HepG2 (cell line): ENCODE results near the gene CCBE1. TPM values are rescaled to one million over a fixed set of nuclear protein-coding genes. Genes with fewer than 3 reads are reported as not detected.

Source experiments
- ATAC-seq: fragments of 200-7000 bp; cut with Tn5 transposase; 3 replicates; pipeline ENCODE4 v1.9.1; 2020; ENCODE audit warnings: mild to moderate bottlenecking, moderate library complexity
- BruUV-seq: library from RNA; stranded (reverse); fragments of 400-500 nt; replicated peaks from 2 replicates; lab custom pipeline; 2021; lab: Mats Ljungman, UMichigan
- CTCF ChIA-PET: fragments of 300-600 bp; formaldehyde crosslinking; extraction: SDS; loops from one replicate; lab custom pipeline; 2021; ENCODE audit warnings: low total read pairs, inconsistent platforms, low intra/inter-chr PET ratio; lab: Yijun Ruan, JAX
- POLR2A ChIA-PET: fragments of 350-600 bp; sonication (Branson Sonifier 250); formaldehyde crosslinking; loops from one replicate; lab custom pipeline; 2020; ENCODE audit warnings: antibody characterized with exemption, inconsistent platforms; lab: Yijun Ruan, JAX
- DNase-seq: peaks from one replicate; pipeline ENCODE4 v3.0.0-alpha.2; 2015; ENCODE audit warnings: low spot score
- FAIRE-seq: peaks from 3 replicates; lab custom pipeline; 2011; peaks lifted over from hg19 to GRCh38; lab: Jason Lieb, UNC
- H2AFZ ChIP-seq: one replicate; pipeline ENCODE4 v1.6.1; 2011; ENCODE audit warnings: low read length, inconsistent platforms
- H3K27ac ChIP-seq: fragments of 300-600 bp; 3 replicates; pipeline ENCODE4 v1.8.0; 2011; ENCODE audit warnings: mixed run types, mild to moderate bottlenecking, mixed read lengths, low read length, inconsistent platforms; ENCODE audit not compliant: insufficient read depth; ENCODE audit errors: extremely low read length
- H3K27me3 ChIP-seq, 2 experiments: fragments of 200-600 bp in 1 of 2; 2 replicates in 1 of 2; 3 replicates in 1 of 2; pipeline versions ENCODE4 v1.6.0 to v1.8.0; 2011; ENCODE audit warnings: low read length in 2 of 2, mild to moderate bottlenecking in 2 of 2, moderate library complexity in 2 of 2, inconsistent platforms in 1 of 2; ENCODE audit not compliant: insufficient read depth in 2 of 2, control insufficient read depth in 1 of 2
- H3K36me3 ChIP-seq, 2 experiments: fragments of 200-600 bp in 1 of 2; replicated peaks in 1 of 2; 2 replicates in 1 of 2; 3 replicates in 1 of 2; pipeline versions ENCODE4 v1.5.1 to v1.8.0; 2011; ENCODE audit warnings: low read length in 2 of 2, inconsistent platforms in 1 of 2; ENCODE audit not compliant: insufficient read depth in 2 of 2, control insufficient read depth in 1 of 2
- H3K4me1 ChIP-seq: 2 replicates; pipeline ENCODE4 v1.5.1; 2012; ENCODE audit warnings: low read length, inconsistent platforms; ENCODE audit not compliant: insufficient read depth
- H3K4me2 ChIP-seq: 2 replicates; pipeline ENCODE4 v1.6.0; 2011; ENCODE audit warnings: low read depth, low read length, inconsistent platforms
- H3K4me3 ChIP-seq, 3 experiments: fragments of 200-600 bp in 1 of 3; sonication (generic), shearing (Covaris generic) in 1 of 3; replicated peaks in 1 of 3; 2 replicates each; pipeline ENCODE4 v1.5.1; 2011 to 2016; ENCODE audit warnings: low read length in 3 of 3, inconsistent platforms in 2 of 3, low read depth in 2 of 3, mild to moderate bottlenecking in 2 of 3, control low read depth in 1 of 3, mixed read lengths in 1 of 3; ENCODE audit not compliant: insufficient read depth in 1 of 3
- H3K79me2 ChIP-seq: one replicate; pipeline ENCODE4 v1.6.1; 2011; ENCODE audit warnings: low read length, inconsistent platforms; ENCODE audit not compliant: insufficient read depth
- H3K9ac ChIP-seq: 2 replicates; pipeline ENCODE4 v1.6.0; 2011; ENCODE audit warnings: mild to moderate bottlenecking, low read depth, low read length, inconsistent platforms; ENCODE audit not compliant: insufficient read depth
- H3K9me3 ChIP-seq: 2 replicates; pipeline ENCODE4 v1.5.1; 2012; ENCODE audit warnings: mild to moderate bottlenecking, low read length
- H4K20me1 ChIP-seq: 2 replicates; pipeline ENCODE4 v1.6.0; 2011; ENCODE audit warnings: inconsistent platforms, mild to moderate bottlenecking, low read length, moderate library complexity; ENCODE audit not compliant: insufficient read depth
- ATF7 ChIP-seq, 2 experiments: fragments of 450-650 bp in 1 of 2; sonication (generic) in 1 of 2; formaldehyde crosslinking in 1 of 2; IDR thresholded peaks; 2 replicates each; pipeline versions ENCODE4 v1.4.0 to v1.6.1; 2016 to 2020; ENCODE audit warnings: antibody characterized with exemption in 1 of 2, mild to moderate bottlenecking in 1 of 2, missing genetic modification reagents in 1 of 2
- ATF7-NPFF ChIP-seq: sonication (generic); formaldehyde crosslinking; IDR thresholded peaks from 2 replicates; pipeline ENCODE4 v1.8.1; 2023; ENCODE audit warnings: mild to moderate bottlenecking, low read depth, missing genetic modification reagents, moderate library complexity
- FOXK1 ChIP-seq: sonication (generic); formaldehyde crosslinking; IDR thresholded peaks from 2 replicates; pipeline ENCODE4 v1.4.0; 2020; ENCODE audit warnings: low read depth, missing genetic modification reagents, borderline replicate concordance
- GABPA ChIP-seq, 2 experiments: IDR thresholded peaks; 2 replicates each; pipeline ENCODE4 v1.6.1; 2011 to 2016; ENCODE audit warnings: low read depth in 2 of 2, low read length in 1 of 2, missing biosample characterization in 1 of 2, missing genetic modification characterization in 1 of 2
- GLMP ChIP-seq: sonication (generic); formaldehyde crosslinking; IDR thresholded peaks from 2 replicates; pipeline ENCODE4 v1.9.0; 2021; ENCODE audit warnings: missing genetic modification reagents, mild to moderate bottlenecking, borderline replicate concordance
- KMT2B ChIP-seq: IDR thresholded peaks from 2 replicates; pipeline ENCODE4 v1.6.1; 2016; ENCODE audit warnings: missing genetic modification reagents, missing compliant biosample characterization
- MTERF4 ChIP-seq: sonication (generic); formaldehyde crosslinking; IDR thresholded peaks from 2 replicates; pipeline ENCODE4 v1.8.0; 2023; ENCODE audit warnings: mild to moderate bottlenecking, missing genetic modification reagents
- NFKBIZ ChIP-seq: IDR thresholded peaks from 2 replicates; pipeline ENCODE4 v1.6.1; 2018; ENCODE audit warnings: missing genetic modification reagents, missing compliant biosample characterization
- PHF20 ChIP-seq: sonication (generic); formaldehyde crosslinking; IDR thresholded peaks from 2 replicates; pipeline ENCODE4 v1.5.0; 2020; ENCODE audit warnings: mild to moderate bottlenecking, missing genetic modification reagents
- PLSCR1 ChIP-seq: sonication (generic); formaldehyde crosslinking; IDR thresholded peaks from 2 replicates; pipeline ENCODE4 v1.5.0; 2020; ENCODE audit warnings: missing genetic modification reagents, mild to moderate bottlenecking, borderline replicate concordance
- RBFOX2 ChIP-seq: fragments of 200-400 bp; formaldehyde crosslinking; IDR thresholded peaks from 2 replicates; pipeline ENCODE4 v1.6.1; 2017; ENCODE audit warnings: low read depth, mild to moderate bottlenecking, low read length
- ZNF18 ChIP-seq: sonication (generic); formaldehyde crosslinking; IDR thresholded peaks from 2 replicates; pipeline ENCODE4 v1.8.0; 2022; ENCODE audit warnings: mild to moderate bottlenecking, missing genetic modification reagents; ENCODE audit not compliant: insufficient replicate concordance
- ZNF280D ChIP-seq: sonication (generic); formaldehyde crosslinking; IDR thresholded peaks from 2 replicates; pipeline ENCODE4 v1.5.1; 2020; ENCODE audit warnings: mild to moderate bottlenecking, missing genetic modification reagents
- ZNF543 ChIP-seq: sonication (generic); formaldehyde crosslinking; IDR thresholded peaks from 2 replicates; pipeline ENCODE4 v1.4.0; 2020; ENCODE audit warnings: mild to moderate bottlenecking, missing genetic modification reagents
- ZNF766 ChIP-seq: sonication (generic); formaldehyde crosslinking; IDR thresholded peaks from 2 replicates; pipeline ENCODE4 v1.5.0; 2020; ENCODE audit warnings: missing genetic modification reagents, borderline replicate concordance
- ZNF775 ChIP-seq: sonication (generic); formaldehyde crosslinking; IDR thresholded peaks from 2 replicates; pipeline ENCODE4 v1.4.0; 2020; ENCODE audit warnings: missing genetic modification reagents, mild to moderate bottlenecking, moderate library complexity, borderline replicate concordance
- ZSCAN29 ChIP-seq: sonication (generic); formaldehyde crosslinking; conservative IDR thresholded peaks from 2 replicates; pipeline ENCODE4 v1.4.0; 2020; ENCODE audit warnings: mild to moderate bottlenecking, missing genetic modification reagents
- WGBS: methylation state at CpG from one replicate; pipeline ENCODE4 v1.1.6; 2017; ENCODE audit warnings: low lambda C conversion rate; 5-methylcytosine and 5-hydroxymethylcytosine counted together
- in situ Hi-C: cut with HindIII; loops from 2 replicates; pipeline ENCODE4 v1.10.0; 2017; ENCODE audit warnings: low pct_unique_long_range_greater_than_20kb; ENCODE audit not compliant: extremely low pct_ligation_motif_present
- intact Hi-C: fragments of 100-400 bp; cut with micrococcal nuclease; formaldehyde crosslinking; loops from one replicate; pipeline ENCODE4 v1.10.0; 2022; ENCODE audit not compliant: unreplicated experiment
- polyA plus RNA-seq, 8 experiments: library from polyadenylated mRNA; depleted of rRNA in 3 of 8; stranded (reverse) in 7 of 8; unstranded in 1 of 8; fragments of >200 nt; fragmentation: Illumina TruSeq in 4 of 8; extraction: Trizol in 4 of 8; gene quantifications; 2 replicates each; pipeline versions ENCODE4 v1.2.1 to v1.2.3, GENCODE V29; 2011 to 2016; ENCODE audit warnings: low read depth in 4 of 8, missing spikeins in 1 of 8, mixed read lengths in 1 of 8; ENCODE audit not compliant: insufficient read depth in 1 of 8
- total RNA-seq, 5 experiments: library from RNA; depleted of rRNA; stranded (reverse); fragments of >200 nt; fragmentation: Illumina TruSeq; extraction: Trizol; gene quantifications; 2 replicates each; pipeline ENCODE4 v1.2.3, GENCODE V29; 2016; ENCODE audit warnings: low read depth in 1 of 5

The CCBE1 gene
- total and polyA plus RNA-seq, 2 of the 13 experiments (the other 11 are each of a cell fraction or from before 2014, with no cell fraction given) = not detected

- ATAC-seq = no peak
- no peaks in the 10 kb centered on the region for H3K36me3 ChIP-seq
- in situ Hi-C loops = loop anchor here (10.0 to 25.0 kb wide), 2 partner anchors 186 to 374 kb away; no protein-coding TSS in a partner anchor
Measured at GRCh38 chr18:59451073-59451472, 246.2 kb downstream of the CCBE1 start.

More at GRCh38 chr18:59451073-59451472, 246.2 kb downstream of the CCBE1 start:
- no TSS peak for BruUV-seq
- no peak for DNase-seq
- H3K4me1 ChIP-seq = peaks cover 40% of the 10 kb centered on the region
- peaks cover 5 to 54% of the 10 kb centered on the region in 2 experiments; a peak in 3 of 5 replicates for H3K27me3 ChIP-seq
- H2AFZ ChIP-seq = no peak overlapping the region
- POLR2A ChIA-PET = no interaction called here
- TF ChIP-seq ZSCAN29 (no peak), FOXK1 (CRISPR knock-in tag) (no peak), PHF20 (no peak), ATF7 (IDR thresholded peaks at IDR 0.05) (no peak), ATF7 (CRISPR knock-in tag; IDR thresholded peaks at IDR 0.05) (no peak), MTERF4 (CRISPR knock-in tag) (no peak), ZNF280D (no peak), KMT2B (CRISPR knock-in tag) (no peak), ATF7-NPFF (no peak), NFKBIZ (CRISPR knock-in tag) (no peak), ZNF766 (CRISPR knock-in tag) (no peak), GLMP (CRISPR knock-in tag) (no peak), PLSCR1 (CRISPR knock-in tag) (no peak), GABPA (IDR thresholded peaks at IDR 0.05; ENCODE audit: low read depth, low read length) (no peak), GABPA (CRISPR knock-in tag; IDR thresholded peaks at IDR 0.05; ENCODE audit: low read depth) (no peak), ZNF18 (CRISPR knock-in tag) (no peak), RBFOX2 (no peak), ZNF775 (CRISPR knock-in tag) (no peak), ZNF543 (CRISPR knock-in tag) (no peak)
- TF ChIP-seq, all 625 proteins: peak for 0
- no peak for FAIRE-seq
- intact Hi-C loops = loop anchor here (10.0 kb wide), 1 partner anchor 164 kb away; no protein-coding TSS in a partner anchor
- H3K9me3 ChIP-seq = no peaks in the 10 kb centered on the region
- H3K4me3 ChIP-seq = no peak overlapping the region
- 41% methylated on average over 6 of the region's 6 CpGs for WGBS
- no peaks in the 10 kb centered on the region for H3K79me2 ChIP-seq
- CTCF ChIA-PET = no interaction called here
- no peaks in the 10 kb centered on the region for H4K20me1 ChIP-seq
- H3K4me2 ChIP-seq = no peak overlapping the region
- H3K9ac ChIP-seq = no peak overlapping the region
- no peak overlapping the region for H3K27ac ChIP-seq
